ENCODE data around the gene NCR3LG1. TPM values are rescaled to one million over a fixed set of nuclear protein-coding genes. Genes with fewer than 3 reads are reported as not detected.
"Not testable (repeated sequence)": the region's sequence is repeated elsewhere in the genome, so short reads cannot be mapped to it uniquely, and the experiment has no call there.

NCR3LG1 gene
- total RNA-seq, 1 experiment from 2014 or later = 0.20 TPM

- Histone ChIP-seq H3K36me3 (no peaks in the 10 kb centered on the region), H3K27me3 (no peaks in the 10 kb centered on the region)
- DNase-seq = no peak
Measured at GRCh38 chr11:17414992-17415391, 63.4 kb downstream of the NCR3LG1 start.

GRCh38 chr11:17415523-17416104 lies 64.0 kb downstream of the NCR3LG1 start:
- Histone ChIP-seq H3K4me3 (no peak overlapping the region), H3K9me3 (no peaks in the 10 kb centered on the region), H3K36me3 (no peaks in the 10 kb centered on the region), H3K27me3 (no peaks in the 10 kb centered on the region)
- no peak for DNase-seq

More at GRCh38 chr11:17414992-17415391, 63.4 kb downstream of the NCR3LG1 start:
- Histone ChIP-seq H3K4me3 (no peak overlapping the region), H3K9me3 (no peaks in the 10 kb centered on the region)

GRCh38 chr11:17416492-17416891 lies 64.9 kb downstream of the NCR3LG1 start:
- DNase-seq = no peak
- no peaks in the 10 kb centered on the region for H3K36me3 ChIP-seq
- no peak overlapping the region for H3K4me3 ChIP-seq
- no peaks in the 10 kb centered on the region for H3K9me3 ChIP-seq
- H3K27me3 ChIP-seq = no peaks in the 10 kb centered on the region

- Histone ChIP-seq H3K9me3 (no peaks in the 10 kb centered on the region), H3K4me3 (no peak overlapping the region), H3K36me3 (no peaks in the 10 kb centered on the region), H3K27me3 (no peaks in the 10 kb centered on the region)
- DNase-seq = no peak
Measured at GRCh38 chr11:17418444-17419081, 67.0 kb downstream of the NCR3LG1 start.

GRCh38 chr11:17421781-17422180 lies 70.2 kb downstream of the NCR3LG1 start:
- Histone ChIP-seq H3K4me3 (no peak overlapping the region), H3K36me3 (no peaks in the 10 kb centered on the region), H3K9me3 (no peaks in the 10 kb centered on the region), H3K27me3 (no peaks in the 10 kb centered on the region)
- peak; percentile 8 for DNase-seq

- no peak overlapping the region for H3K4me3 ChIP-seq
- H3K36me3 ChIP-seq = no peaks in the 10 kb centered on the region
- no peaks in the 10 kb centered on the region for H3K27me3 ChIP-seq
- no peaks in the 10 kb centered on the region for H3K9me3 ChIP-seq
- no peak for DNase-seq
Measured at GRCh38 chr11:17423533-17424310, 72.1 kb downstream of the NCR3LG1 start.

GRCh38 chr11:17426233-17426632 lies 74.6 kb downstream of the NCR3LG1 start:
- not testable (repeated sequence) for H3K36me3 ChIP-seq, H3K9me3 ChIP-seq, DNase-seq, H3K27me3 ChIP-seq, H3K4me3 ChIP-seq

Other genes with a start within 250 kb of the NCR3LG1 start
- 12.8 and 21.7 TPM in 2 replicates for gene PIK3C2A, start 143.8 kb upstream of the NCR3LG1 start, total RNA-seq (2014; rRNA removed; shearing (Covaris generic); ENCODE audit: low replicate concordance)
- 24.3 and 117 TPM in 2 replicates for gene NUCB2, start 75.1 kb upstream of the NCR3LG1 start, total RNA-seq (2014; rRNA removed; shearing (Covaris generic); ENCODE audit: low replicate concordance)
- not detected in 2 replicates for gene KCNJ11, start 36.9 kb downstream of the NCR3LG1 start, total RNA-seq (2014; rRNA removed; shearing (Covaris generic); ENCODE audit: low replicate concordance)
- gene ABCC8, start 125.0 kb downstream of the NCR3LG1 start, total RNA-seq (2014; rRNA removed; shearing (Covaris generic); ENCODE audit: low replicate concordance) = not detected in 2 replicates
- not detected in 2 replicates for gene USH1C, start 192.6 kb downstream of the NCR3LG1 start, total RNA-seq (2014; rRNA removed; shearing (Covaris generic); ENCODE audit: low replicate concordance)
- not detected in 2 replicates for gene OTOG, start 195.5 kb downstream of the NCR3LG1 start, total RNA-seq (2014; rRNA removed; shearing (Covaris generic); ENCODE audit: low replicate concordance)